WI38 (cell line): ENCODE data around the gene TECPR1.

ENCODE experiments used
- H3K4me3 ChIP-seq: 2 replicates; pipeline ENCODE4 v1.5.1; 2011; ENCODE audit warnings: low read depth, mild to moderate bottlenecking, control low read depth, low read length
- CTCF ChIP-seq: IDR thresholded peaks from 2 replicates; pipeline ENCODE4 v1.5.1; 2012; ENCODE audit warnings: low read depth, mild to moderate bottlenecking, control low read depth, low read length

Gene TECPR1

GRCh38 chr7:98278408-98278807 is 26.4 kb upstream of the TECPR1 start:
- no peak for TF ChIP-seq CTCF
- H3K4me3 ChIP-seq = no peak overlapping the region

- no peak overlapping the region for H3K4me3 ChIP-seq
- TF ChIP-seq CTCF = no peak
Measured at GRCh38 chr7:98276241-98276761, 24.3 kb upstream of the TECPR1 start.

- TF ChIP-seq CTCF = no peak
- H3K4me3 ChIP-seq = no peak overlapping the region
Measured at GRCh38 chr7:98267303-98267702, 15.3 kb upstream of the TECPR1 start.

GRCh38 chr7:98266840-98267239 is 14.8 kb upstream of the TECPR1 start:
- peak; percentile 34; the same call in 1 of the 2 replicates for TF ChIP-seq CTCF
- H3K4me3 ChIP-seq = no peak overlapping the region

GRCh38 chr7:98265841-98266271 is 13.8 kb upstream of the TECPR1 start:
- H3K4me3 ChIP-seq = no peak overlapping the region
- TF ChIP-seq CTCF = no peak

GRCh38 chr7:98257701-98258100 is 5.7 kb upstream of the TECPR1 start:
- TF ChIP-seq CTCF = no peak
- no peak overlapping the region for H3K4me3 ChIP-seq

GRCh38 chr7:98256431-98256830 is 4.4 kb upstream of the TECPR1 start:
- H3K4me3 ChIP-seq = no peak overlapping the region

More at GRCh38 chr7:98256431-98256830, 4.4 kb upstream of the TECPR1 start:
- TF ChIP-seq CTCF = no peak
